Muscle of arm (tissue), 12 donors: ENCODE results near the gene IL20. TPM values are rescaled to one million over a fixed set of nuclear protein-coding genes. Genes with fewer than 3 reads are reported as not detected.

Experiments used
- DNase-seq: peaks from one replicate; pipeline ENCODE4 v3.0.0-alpha.2; 2013
- polyA plus RNA-seq, 12 donors: library from polyadenylated mRNA; unstranded; fragments of 120-200 nt; gene quantifications; one replicate each; pipeline ENCODE4 v1.2.1, GENCODE V29; 2013; ENCODE audit not compliant: insufficient read length in 12 of 12

IL20 gene
- polyA plus RNA-seq, 12 donors: not detected

GRCh38 chr1:206878456-206878855 is 13.0 kb downstream of the IL20 start:
- DNase-seq: no peak

- DNase-seq: no peak
Measured at GRCh38 chr1:206880314-206880713, 14.9 kb downstream of the IL20 start.

- DNase-seq: no peak
Measured at GRCh38 chr1:206882555-206882954, 17.1 kb downstream of the IL20 start.

- no peak for DNase-seq
Measured at GRCh38 chr1:206883160-206883559, 17.7 kb downstream of the IL20 start.

GRCh38 chr1:206883876-206884275 is 18.5 kb downstream of the IL20 start:
- no peak for DNase-seq

- no peak for DNase-seq
Measured at GRCh38 chr1:206885341-206886060, 20.1 kb downstream of the IL20 start.

GRCh38 chr1:206886831-206887230 is 21.4 kb downstream of the IL20 start:
- no peak for DNase-seq

- DNase-seq: no peak
Measured at GRCh38 chr1:206887701-206888100, 22.3 kb downstream of the IL20 start.

- no peak for DNase-seq
Measured at GRCh38 chr1:206890125-206891060, 25.0 kb downstream of the IL20 start.

GRCh38 chr1:206891412-206891811 is 26.0 kb downstream of the IL20 start:
- DNase-seq: no peak

- DNase-seq: no peak
Measured at GRCh38 chr1:206892351-206892984, 27.0 kb downstream of the IL20 start.

- DNase-seq: no peak
Measured at GRCh38 chr1:206893380-206893779, 28.0 kb downstream of the IL20 start.

GRCh38 chr1:206895325-206895724 is 29.9 kb downstream of the IL20 start:
- no peak for DNase-seq

GRCh38 chr1:206895837-206896242 is 30.4 kb downstream of the IL20 start:
- no peak for DNase-seq

GRCh38 chr1:206896261-206896660 is 30.8 kb downstream of the IL20 start:
- no peak for DNase-seq

- no peak for DNase-seq
Measured at GRCh38 chr1:206897175-206897574, 31.8 kb downstream of the IL20 start, which contains the start of gene IL24. TSS of gene IL24 (plus strand) at chr1:206897443. CDS start at chr1:206897833, 390 bp downstream.

GRCh38 chr1:206898089-206898914 is 32.9 kb downstream of the IL20 start:
- DNase-seq: no peak

- DNase-seq: no peak
Measured at GRCh38 chr1:206898915-206899431, 33.5 kb downstream of the IL20 start.

- no peak for DNase-seq
Measured at GRCh38 chr1:206899717-206900116, 34.3 kb downstream of the IL20 start.

GRCh38 chr1:206900149-206900548 is 34.7 kb downstream of the IL20 start:
- DNase-seq: no peak

GRCh38 chr1:206901944-206902343 is 36.5 kb downstream of the IL20 start:
- no peak for DNase-seq
